HG03520 (cell line): ENCODE data around the gene CREB1.
"Not testable (repeated sequence)": the region's sequence is repeated elsewhere in the genome, so short reads cannot be mapped to it uniquely, and the experiment has no call there.

Source experiments
- ATAC-seq: cut with Tn5 transposase; IDR thresholded peaks from one replicate; pipeline ENCODE4 v1.9.1; 2021; ENCODE audit warnings: mild to moderate bottlenecking, moderate library complexity; ENCODE audit not compliant: unreplicated experiment

CREB1 gene

DNA sequence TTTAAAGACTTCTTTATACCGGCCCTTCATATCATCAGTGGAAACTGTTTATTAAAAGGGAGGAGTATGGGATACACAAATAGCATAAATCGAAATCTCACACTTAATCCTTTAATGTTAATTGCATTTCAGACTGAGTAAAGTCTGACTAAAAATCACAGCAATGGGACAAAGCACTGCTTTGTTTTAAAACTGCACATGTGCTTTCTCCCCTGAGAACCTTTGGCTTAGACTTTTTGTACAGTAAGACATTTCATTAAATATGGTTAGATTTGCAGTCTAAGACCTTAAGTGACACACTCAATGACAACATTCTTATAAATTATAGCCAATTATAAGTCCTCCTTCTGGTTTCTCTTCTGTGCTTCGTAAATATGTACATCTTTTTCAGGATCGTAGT lies 83.0 kb downstream of the CREB1 start:
- ATAC-seq, result no peak

DNA sequence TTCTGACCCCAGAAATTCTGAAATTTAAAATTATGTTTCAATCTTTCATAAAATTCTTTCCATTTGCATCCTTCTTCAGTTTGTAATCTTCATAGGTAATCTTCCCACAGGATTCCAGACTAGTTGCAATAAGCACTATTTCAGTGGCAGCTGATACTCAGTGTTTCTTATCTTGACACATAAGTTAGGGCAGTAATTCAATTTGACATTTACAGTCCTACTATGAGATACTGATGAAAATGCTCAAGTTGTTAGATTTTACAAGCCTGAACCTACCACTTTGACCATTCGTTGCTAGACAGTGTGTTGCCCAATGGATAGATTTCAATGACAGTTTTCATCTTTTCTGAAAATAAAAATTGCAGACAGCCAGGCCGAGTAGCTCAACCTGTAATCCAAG lies 85.1 kb downstream of the CREB1 start:
- no peak for ATAC-seq

DNA sequence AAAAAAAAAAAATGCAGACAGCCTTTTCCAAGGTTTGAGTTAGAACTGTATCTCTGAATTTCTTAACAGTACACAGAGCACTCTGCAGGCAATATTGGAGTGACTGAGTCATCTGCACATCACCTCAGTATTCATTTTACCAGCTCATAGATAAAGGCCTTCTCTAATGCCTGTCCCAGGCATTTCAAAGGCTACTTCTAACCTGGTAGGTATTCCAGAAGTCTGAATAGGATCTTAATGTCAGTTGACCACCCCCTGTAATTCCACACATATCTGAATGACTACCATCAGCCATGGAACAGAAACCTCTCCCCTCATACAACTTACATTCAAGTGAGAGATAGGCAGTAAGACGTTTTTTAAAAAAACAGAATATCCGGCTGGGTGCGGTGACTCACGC lies 86.4 kb downstream of the CREB1 start:
- no peak for ATAC-seq

DNA sequence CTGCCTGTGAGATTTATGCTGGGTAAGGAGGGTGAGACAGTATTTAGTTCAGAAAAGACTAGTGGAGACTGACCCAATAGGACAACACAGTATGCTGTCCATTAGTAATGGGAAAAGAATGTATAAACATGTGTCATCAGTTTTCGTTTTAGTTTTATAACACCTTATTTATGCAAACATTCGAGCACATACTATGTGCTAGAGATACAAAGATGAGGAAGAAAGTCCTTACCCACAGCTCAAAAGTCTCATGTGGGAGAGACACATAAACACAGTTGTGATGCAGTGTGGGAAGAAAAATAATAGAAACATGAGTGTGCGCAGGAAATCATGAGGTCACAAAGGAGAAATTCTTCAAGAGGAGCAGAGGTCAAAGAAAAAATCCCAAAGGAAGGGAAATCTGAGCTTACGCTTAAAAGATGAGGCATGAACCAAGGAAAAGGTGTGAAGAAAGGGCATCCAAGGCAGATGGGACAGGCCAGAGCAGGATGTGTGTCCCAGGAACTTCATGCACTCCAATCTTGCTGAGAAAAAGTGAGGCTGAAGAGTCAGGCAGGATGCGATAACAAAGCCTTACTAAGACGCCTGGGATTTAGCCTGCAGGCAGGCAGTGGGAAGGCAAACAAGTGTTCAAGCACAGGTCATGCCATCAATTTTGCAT lies 87.4 kb downstream of the CREB1 start:
- ATAC-seq, result no peak

DNA sequence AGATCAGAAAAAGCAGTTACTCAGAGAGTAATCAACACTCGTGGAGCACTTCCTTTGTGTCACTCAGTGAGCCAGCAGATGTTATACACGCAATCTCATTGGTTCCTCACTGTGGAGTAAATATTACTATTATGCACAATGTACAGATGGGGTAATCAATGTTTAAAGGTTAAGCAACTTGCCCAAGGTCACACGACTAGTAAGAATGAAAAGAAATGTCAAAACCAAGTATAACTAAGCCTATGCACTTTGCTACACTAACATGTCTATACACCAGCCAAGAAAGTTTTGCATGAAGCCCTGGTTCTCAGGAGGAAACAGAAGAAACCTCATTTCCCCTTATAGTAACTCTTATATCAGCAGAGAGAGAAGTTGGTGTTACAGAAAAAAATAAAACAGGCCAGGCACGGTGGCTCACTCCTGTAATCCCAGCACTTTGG lies 90.0 kb downstream of the CREB1 start:
- ATAC-seq, result peak; percentile 40

DNA sequence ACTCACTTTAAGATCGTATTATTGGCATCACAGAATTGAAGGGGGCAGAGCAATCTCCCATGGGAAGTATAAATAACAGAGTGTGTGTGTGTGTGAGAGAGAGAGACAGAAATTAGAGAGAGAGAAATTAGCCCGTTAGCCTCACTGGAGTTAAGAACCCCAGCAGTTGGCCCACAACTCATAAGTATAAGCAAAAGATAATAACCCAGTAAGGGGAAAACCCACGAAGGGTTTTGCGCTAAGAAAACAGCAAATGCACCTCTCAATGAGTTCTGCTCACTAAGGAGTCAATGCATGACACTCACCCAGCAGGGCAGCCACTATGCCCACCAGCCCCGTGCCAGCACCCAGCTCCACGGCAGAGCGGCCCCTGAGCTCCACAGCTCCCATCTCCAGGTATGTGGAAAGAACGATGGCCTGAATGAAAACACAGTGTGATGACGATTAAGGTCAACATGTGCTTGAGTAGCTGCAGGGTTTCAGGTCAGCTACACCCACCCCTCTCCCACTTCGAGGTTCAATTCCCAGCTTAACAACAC lies 91.8 kb downstream of the CREB1 start:
- ATAC-seq, result no peak

DNA sequence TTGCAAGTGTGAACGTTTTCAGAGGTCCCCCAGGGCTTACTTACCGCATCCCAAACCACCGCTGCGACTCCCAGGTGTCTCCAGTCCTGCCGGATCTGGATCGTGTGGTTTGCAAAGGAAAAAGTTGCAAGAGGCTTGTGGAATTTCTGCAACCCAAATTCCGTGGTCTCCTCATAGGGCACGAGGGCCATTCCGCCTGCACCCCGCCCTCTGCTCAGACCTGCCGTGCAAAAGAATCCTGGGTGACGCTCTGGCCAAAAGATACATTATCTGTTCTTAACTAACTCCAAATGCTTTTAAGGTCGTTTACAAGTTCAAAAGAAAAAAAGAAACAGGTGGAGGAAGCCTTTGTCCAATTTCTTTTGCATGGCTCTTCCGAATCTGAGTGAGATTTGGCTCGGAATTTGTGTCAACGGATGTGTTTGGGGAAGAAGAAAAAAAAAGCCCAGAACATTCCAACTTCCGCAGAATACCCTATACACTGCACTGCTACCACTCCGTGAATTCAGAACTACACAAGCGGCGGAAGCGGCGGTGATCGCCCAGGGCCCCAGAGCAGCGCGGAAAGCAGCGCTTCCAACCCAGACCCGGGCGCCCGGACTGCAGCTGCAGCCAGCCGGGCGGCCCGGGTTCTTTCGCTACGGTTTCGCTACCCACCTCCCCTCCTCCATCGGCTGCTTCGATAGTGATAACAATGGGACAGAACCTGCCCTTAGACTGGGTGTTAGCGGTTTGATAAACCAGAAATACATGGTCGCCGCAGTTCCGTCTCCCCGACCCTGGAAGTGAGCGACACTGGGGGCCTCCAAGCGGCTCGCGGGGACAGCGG lies 94.6 kb downstream of the CREB1 start:
- peak; percentile 27 for ATAC-seq

DNA sequence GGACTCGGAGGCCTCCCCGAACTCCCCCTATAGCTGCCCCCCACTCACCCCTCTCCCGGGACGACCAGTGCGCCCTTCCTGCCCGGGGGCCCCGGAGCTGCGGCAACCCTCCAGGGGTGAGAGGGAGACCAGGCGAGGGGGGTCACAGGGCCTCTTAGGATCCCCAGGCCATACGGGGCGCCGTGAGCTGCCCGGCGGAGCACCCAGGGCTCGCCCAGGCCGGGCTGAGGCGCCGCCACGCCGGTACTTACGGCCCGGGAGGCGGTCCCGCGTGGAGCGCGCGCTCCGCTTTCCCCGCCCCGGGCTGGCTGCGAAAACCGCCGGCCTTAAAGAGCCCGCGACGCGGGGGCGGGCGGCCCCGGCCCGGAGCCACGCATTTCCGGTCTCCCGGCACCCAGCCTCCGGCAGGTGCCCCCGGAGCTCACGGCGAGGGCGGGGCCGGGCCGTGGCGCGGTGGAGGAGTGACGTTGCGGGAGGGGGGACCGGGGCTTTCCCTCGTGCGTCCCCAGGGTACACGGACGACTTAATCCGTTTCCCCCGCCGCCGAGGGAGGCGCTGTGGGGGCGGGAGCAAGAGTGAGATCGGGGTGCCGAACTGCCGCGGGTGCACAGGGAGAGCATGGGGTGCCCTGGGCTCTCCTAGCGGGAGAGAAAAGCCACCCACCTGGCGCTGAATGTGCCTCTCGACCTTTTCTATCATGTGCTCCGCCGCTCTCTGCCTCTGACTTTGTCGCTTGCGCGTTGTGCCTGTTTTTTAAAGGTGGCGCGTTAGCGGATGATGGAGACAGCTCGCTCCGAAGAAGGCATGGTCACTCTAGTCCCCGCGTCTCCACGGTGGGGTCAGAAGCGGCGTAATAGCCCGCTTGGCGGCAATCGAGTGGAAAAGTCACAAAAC lies 95.5 kb downstream of the CREB1 start, which contains the start of gene METTL21A:
Gene METTL21A (minus strand): TSS at position 381 of the 894 bp plus-strand sequence. CDS start 1,019 bp downstream, outside the sequence.
- ATAC-seq, result peak; percentile 61

DNA sequence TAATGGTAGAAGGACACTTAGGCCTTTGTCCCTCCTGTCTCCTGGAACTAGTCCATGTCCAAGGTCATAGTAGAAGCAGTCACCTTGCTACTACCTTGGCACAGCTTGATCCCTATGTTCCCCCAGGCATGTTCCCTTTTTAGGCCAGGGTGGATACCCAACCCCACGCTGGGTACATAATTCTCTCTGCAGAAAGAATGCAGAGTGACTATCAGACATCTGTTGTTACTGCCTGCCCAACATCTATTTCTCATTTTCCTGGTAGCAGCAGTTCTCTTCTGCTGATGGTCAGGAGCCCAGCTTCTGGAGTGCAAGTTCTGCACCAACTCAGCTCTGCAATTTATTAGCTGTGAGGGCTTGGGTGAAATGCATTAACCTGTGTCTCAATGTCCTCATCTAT lies 99.8 kb downstream of the CREB1 start:
- ATAC-seq, result no peak

DNA sequence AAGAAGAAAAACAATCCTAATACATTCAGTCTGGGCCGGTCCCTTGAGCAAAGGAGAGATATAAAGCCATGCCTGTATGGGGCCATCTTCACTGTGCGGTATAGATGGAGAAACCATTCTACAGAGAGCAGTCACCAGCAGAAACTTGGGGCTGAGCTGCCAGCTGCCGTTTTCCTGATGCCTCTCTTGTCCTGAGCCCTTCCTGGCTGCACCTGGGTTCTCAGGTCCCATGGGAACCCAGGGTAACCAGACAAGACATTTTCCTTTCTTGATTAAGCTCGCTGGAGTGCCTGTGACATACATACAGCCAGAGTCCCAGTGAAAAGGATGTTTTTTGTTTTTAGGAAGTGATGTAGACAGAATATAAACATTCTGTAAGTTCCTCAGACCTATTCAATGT lies 100.7 kb downstream of the CREB1 start:
- no peak for ATAC-seq

DNA sequence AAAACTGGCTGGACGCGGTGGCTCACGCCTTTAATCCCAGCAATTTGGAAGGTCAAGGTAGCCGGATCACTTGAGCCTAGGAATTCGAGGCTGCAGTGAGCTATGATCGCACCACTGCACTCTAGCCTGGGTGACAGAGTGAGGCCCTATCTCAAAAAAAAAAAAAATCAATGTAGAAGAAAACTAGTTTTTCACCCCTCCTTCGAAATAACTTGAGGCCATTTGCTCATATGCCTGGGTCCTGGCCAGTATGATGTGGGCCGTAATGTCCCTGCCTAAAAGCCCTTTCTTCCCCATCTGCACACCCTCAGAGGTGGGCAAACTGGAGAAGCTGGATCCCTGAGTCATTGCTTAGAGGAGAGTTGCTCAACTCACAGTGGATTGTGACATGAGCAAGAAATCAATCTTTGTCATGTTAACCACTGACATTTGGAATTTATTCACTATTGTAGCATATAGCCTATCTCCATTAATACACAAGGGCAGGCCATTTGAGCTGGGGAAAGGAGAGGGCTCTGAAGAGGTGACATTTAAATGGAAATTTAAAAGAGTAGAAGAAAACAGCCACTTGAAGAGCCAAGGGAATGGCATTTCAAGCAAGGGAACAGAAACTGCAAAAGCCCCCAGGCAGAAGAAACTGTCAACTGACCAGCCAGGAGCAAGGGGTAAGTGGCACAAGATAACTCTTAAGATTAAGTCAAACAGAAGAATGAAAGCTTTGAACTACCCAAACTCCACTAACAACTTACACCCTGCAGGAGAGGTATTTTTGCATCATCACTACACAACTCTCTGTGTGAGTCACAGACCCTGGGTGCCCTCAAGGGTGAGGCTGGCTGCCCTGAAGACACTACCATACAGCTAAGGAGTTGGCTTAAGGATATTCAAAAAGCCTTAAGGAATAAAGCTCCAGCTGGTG lies 103.1 kb downstream of the CREB1 start:
- ATAC-seq, result no peak

DNA sequence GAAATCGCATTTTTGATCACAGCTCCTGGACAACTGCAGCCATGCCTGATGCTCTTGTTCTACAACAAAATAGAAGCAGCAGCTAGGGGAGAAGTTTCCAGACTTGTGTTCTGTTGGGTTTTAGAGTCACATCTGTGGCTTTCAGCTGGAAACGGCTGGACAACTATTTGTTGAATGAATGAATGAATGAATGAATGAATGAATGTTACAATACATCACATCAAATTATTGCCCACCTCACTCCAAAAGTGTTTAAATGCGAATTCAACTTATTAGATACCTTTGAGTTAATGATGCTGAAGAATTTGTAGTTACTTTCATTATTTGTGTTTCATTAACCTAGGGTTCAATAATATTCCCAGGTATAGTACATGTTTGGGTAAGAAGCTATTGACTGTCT lies 103.9 kb downstream of the CREB1 start:
- no peak for ATAC-seq

DNA sequence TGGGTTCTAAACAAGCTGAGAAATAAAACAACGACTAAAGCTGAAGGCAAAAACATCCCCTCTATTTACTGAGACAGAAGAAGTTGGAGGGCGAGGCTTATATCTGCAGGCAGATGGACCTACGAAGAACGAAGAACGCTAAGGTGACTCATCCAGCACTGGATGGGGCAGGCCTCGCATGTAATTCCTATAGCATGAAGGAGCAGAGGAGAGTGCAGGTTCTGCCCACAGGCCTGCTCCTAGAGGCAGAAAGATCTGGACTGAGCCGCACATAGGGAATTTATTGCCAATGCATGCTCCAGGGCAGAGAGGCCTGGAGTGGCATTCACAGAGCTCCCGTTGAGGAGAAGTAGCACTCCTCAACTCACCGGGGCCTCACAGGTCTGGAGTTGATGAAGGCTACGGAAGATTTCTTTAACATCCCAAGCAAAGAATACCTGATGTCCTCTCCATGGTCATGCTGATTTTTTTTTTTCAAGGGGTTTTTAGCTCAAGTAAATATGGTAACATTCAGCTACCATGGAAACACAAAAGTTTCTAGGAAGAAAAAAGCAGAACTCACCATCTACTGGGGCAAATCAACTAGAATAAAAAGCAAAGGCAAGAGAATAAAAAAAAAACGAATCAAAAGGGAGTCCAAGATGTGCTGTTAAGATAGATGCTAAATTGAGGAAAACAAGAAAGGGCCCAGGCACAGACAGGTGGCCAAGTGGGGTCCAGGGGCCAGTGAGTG lies 105.9 kb downstream of the CREB1 start:
- no peak for ATAC-seq

DNA sequence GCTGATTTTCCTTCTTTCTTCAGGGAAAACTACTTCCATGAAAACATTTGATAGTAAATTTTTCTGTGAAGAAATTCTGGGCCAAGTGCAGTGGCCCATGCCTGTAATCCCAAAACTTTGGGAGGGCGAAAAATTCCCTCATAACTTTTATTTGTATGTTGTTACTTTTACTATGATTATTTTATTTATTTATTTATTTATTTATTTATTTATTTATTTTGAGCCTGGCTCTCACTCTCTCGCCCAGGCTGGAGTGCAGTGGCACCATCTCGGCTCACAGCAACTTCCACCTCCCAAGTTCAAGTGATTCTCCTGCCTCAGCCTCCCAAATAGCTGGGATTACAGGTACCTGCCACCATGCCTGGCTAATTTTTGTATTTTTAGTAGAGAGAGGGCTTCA lies 109.5 kb downstream of the CREB1 start:
- ATAC-seq, result not testable (repeated sequence)

DNA sequence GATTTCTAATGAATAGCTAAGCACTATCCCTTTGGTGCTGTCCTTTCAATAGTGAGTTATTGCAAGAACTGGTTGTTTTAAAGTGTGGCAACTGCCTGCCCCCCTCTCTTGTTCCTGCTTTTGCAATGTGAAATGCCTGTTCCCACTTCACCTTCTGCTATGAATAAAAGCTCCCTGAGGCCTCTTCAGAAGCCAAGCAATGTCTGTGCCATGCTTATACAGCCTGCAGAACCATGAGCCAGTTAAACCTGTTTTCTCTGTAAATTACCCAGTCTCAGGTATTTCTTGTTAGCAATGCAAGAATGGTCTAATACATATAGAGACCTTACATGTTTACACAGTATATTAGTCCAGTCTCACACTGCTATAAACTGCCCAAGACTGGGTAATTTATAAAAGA lies 110.4 kb downstream of the CREB1 start:
- no peak for ATAC-seq

DNA sequence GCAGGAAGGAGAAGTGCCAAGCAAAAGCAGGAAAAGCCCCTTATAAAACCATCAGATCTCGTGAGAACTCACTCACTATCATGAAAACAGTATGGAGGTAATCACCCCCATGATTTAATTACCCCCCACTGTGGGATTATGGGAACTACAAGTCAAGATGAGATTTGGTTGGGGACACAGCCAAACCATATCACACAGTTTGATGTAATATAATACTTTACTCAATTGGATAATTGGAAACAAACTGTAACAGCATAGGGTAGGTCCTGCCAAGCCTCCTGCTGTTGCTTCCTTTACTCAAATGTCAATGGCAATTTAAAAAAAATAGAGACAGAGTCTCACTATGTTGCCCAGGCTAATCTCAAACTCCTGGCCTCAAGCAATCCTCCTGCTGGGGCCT lies 110.9 kb downstream of the CREB1 start:
- no peak for ATAC-seq

DNA sequence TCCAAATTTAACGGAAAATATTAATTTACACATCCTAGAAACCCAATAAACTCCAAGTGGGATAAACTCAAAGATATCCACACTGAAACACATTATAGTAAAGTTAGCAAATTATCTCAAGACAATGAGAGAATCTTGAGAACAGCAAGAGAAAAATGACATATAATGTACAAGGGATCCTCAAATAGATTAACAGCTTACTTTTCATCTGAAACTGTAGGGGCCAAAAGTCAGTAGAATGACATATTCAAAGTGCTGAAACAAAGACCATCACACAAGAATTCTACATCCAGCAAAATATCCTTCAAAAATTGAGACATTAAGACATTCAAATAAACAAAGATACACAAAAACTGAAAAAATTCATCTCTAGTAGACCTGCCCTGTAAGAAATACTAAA lies 114.1 kb downstream of the CREB1 start:
- ATAC-seq, result no peak

DNA sequence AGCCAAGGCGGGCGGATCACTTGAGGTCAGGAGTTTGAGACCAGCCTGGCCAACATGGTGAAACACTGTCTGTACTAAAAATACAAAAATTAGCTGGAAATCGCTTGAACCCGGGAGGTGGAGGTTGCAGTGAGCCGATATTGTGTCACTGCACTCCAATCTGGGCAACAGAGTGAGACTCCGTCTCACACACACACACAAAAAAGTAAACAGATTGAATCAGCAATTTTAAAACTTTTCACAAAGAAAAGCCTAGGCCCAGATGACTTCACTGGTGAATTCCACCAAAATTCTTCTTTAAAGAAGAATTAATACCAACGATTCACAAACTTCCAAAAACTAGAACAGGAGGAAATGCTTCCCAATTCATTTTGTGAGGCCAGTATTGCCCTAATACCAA lies 116.8 kb downstream of the CREB1 start:
- not testable (repeated sequence) for ATAC-seq
